Peyer's patch (tissue), 4 donors: Measurements from ENCODE around the gene CNTNAP2. TPM values are rescaled to one million over a fixed set of nuclear protein-coding genes. Genes with fewer than 3 reads are reported as not detected.

ENCODE experiments used
- DNase-seq, 3 donors: peaks; one replicate each; pipeline ENCODE4 v3.0.0-alpha.2; 2017 to 2019
- H3K27ac ChIP-seq, 4 donors: fragments of 200-600 bp; sonication (generic); one replicate each; pipeline ENCODE4 v1.5.1; 2016 to 2019
- H3K27me3 ChIP-seq, 2 donors: fragments of 200-600 bp; sonication (generic); one replicate each; pipeline ENCODE4 v1.5.1; 2019
- H3K36me3 ChIP-seq, 3 donors: fragments of 200-600 bp; sonication (generic); one replicate each; pipeline ENCODE4 v1.5.1; 2016 to 2019
- H3K4me1 ChIP-seq, 4 donors: fragments of 200-600 bp; sonication (generic); one replicate each; pipeline ENCODE4 v1.5.1; 2016 to 2019
- H3K4me3 ChIP-seq, 4 donors: fragments of 200-600 bp; sonication (generic); 1 replicate in 3 of 4; 2 replicates in 1 of 4; pipeline ENCODE4 v1.5.1; 2016 to 2019; ENCODE audit warnings: mild to moderate bottlenecking in 1 of 4
- H3K9me3 ChIP-seq, 4 donors: fragments of 200-600 bp; sonication (generic); one replicate each; pipeline ENCODE4 v1.5.1; 2016 to 2019; ENCODE audit warnings: mild to moderate bottlenecking in 1 of 4
- POLR2A ChIP-seq, 2 donors: fragments of 450-650 bp; IDR thresholded peaks; one replicate each; pipeline ENCODE4 v1.5.1; 2017; ENCODE audit warnings: antibody characterized with exemption in 2 of 2, mild to moderate bottlenecking in 2 of 2, moderate library complexity in 2 of 2
- total RNA-seq, 4 donors: library from RNA; depleted of rRNA; stranded (reverse); fragments of >200 nt; gene quantifications; one replicate each; pipeline ENCODE4 v1.1.0, GENCODE V29; 2016
- TF ChIP-seq, protein P1 (sequence below), 6 experiments: fragments of 450-650 bp in 4 of 6; fragments of 200-600 bp in 2 of 6; sonication (generic) in 1 of 6; IDR thresholded peaks; one replicate each; pipeline ENCODE4 v1.5.1; 2017 to 2019; ENCODE audit warnings: antibody characterized with exemption in 6 of 6, mild to moderate bottlenecking in 3 of 6, moderate library complexity in 1 of 6

CNTNAP2 gene
- total RNA-seq, 4 donors from 2014 or later, result 1.5 to 4.9 (median 3.6) TPM

DNA sequence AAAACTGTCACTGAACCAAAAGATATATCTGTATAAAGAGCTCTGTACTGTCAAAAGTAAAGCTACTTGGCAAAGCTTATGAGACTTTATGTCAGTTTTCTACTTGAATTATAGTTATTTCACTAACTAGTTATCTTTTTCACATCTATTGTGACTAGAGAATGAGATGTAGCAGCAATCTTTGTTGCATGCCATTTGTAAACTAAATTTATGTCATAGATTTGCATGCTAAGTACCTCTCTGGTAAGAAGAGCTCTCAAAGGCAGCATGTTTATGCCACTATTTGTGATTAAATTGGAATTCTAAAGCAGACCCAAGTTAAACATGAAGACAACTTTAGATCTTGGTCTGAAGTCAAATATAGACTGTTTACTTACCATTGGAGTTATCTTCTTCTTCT, 300.6 kb downstream of the CNTNAP2 start:
- Histone ChIP-seq H3K4me1 (no peaks in the 10 kb centered on the region), H3K36me3 (no peaks in the 10 kb centered on the region), H3K9me3 (no peaks in the 10 kb centered on the region), H3K4me3 (no peak overlapping the region), H3K27ac (no peak overlapping the region), H3K27me3 (no peaks in the 10 kb centered on the region)
- TF ChIP-seq, protein P1, sequence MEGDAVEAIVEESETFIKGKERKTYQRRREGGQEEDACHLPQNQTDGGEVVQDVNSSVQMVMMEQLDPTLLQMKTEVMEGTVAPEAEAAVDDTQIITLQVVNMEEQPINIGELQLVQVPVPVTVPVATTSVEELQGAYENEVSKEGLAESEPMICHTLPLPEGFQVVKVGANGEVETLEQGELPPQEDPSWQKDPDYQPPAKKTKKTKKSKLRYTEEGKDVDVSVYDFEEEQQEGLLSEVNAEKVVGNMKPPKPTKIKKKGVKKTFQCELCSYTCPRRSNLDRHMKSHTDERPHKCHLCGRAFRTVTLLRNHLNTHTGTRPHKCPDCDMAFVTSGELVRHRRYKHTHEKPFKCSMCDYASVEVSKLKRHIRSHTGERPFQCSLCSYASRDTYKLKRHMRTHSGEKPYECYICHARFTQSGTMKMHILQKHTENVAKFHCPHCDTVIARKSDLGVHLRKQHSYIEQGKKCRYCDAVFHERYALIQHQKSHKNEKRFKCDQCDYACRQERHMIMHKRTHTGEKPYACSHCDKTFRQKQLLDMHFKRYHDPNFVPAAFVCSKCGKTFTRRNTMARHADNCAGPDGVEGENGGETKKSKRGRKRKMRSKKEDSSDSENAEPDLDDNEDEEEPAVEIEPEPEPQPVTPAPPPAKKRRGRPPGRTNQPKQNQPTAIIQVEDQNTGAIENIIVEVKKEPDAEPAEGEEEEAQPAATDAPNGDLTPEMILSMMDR (IDR thresholded peaks at IDR 0.05), result no peak
- TF ChIP-seq POLR2A (IDR thresholded peaks at IDR 0.05), result no peak
- DNase-seq, result no peak

DNA sequence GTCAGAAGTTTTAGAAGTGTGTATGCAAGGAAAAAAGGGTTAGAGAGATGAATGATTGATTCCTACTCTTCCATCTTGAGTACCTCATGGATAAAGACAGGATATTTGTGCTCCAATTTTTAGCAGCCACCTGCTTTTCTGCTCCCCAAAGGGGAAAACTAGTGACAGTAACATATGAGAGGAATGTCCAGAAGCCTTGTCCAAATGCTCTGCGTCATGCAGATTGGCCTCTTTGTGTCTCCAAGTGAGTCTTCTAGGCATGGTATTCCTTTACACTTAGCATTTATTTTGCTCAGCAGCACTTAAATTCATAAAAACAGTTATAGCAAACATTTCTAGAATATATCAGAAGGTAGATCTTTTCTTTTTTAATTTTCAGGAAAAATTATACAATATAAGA, 306.8 kb downstream of the CNTNAP2 start:
- H3K27ac ChIP-seq, result no peak overlapping the region
- H3K4me1 ChIP-seq, result no peaks in the 10 kb centered on the region
- TF ChIP-seq, protein P1 (IDR thresholded peaks at IDR 0.05), result no peak
- no peak for TF ChIP-seq POLR2A (IDR thresholded peaks at IDR 0.05)

DNA sequence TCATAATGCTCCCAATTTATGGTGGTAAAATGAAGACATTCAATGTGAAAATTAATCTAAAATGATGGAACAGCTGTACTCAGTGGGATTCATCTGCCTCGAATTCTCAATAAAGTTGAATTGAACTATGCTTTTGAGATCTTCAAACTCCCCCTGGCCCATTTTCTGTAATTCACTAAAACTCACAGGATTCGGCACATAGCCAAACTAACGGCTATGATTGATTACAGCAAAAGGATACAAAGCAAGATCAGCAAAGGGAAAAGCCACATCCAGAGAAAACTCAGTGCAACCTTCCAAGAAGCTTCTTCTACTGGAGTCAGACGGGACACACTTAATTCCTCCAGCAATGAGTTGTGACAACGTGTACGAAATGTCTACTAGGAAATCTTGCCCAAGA, 307.5 kb downstream of the CNTNAP2 start:
- H3K27ac ChIP-seq, result no peak overlapping the region
- no peaks in the 10 kb centered on the region for H3K36me3 ChIP-seq
- no peaks in the 10 kb centered on the region for H3K9me3 ChIP-seq
- DNase-seq, result no peak
- TF ChIP-seq POLR2A (IDR thresholded peaks at IDR 0.05), result no peak
- TF ChIP-seq, protein P1 (IDR thresholded peaks at IDR 0.05), result no peak
- H3K27me3 ChIP-seq, result no peaks in the 10 kb centered on the region
- no peak overlapping the region for H3K4me3 ChIP-seq
- no peaks in the 10 kb centered on the region for H3K4me1 ChIP-seq

More for the DNA sequence above, 306.8 kb downstream of the CNTNAP2 start:
- H3K36me3 ChIP-seq, result no peaks in the 10 kb centered on the region
- no peaks in the 10 kb centered on the region for H3K9me3 ChIP-seq
- no peak for DNase-seq
- H3K4me3 ChIP-seq, result no peak overlapping the region
- H3K27me3 ChIP-seq, result no peaks in the 10 kb centered on the region

GRCh38 chr7:146433501-146433900, 316.9 kb downstream of the CNTNAP2 start:
- Histone ChIP-seq H3K9me3 (peaks cover 0 to 5% (median 0%) of the 10 kb centered on the region in 4 donors), H3K36me3 (no peaks in the 10 kb centered on the region), H3K27me3 (no peaks in the 10 kb centered on the region), H3K4me1 (no peaks in the 10 kb centered on the region), H3K4me3 (no peak overlapping the region), H3K27ac (no peak overlapping the region)
- DNase-seq, result no peak
- no peak for TF ChIP-seq POLR2A (IDR thresholded peaks at IDR 0.05)
- TF ChIP-seq, protein P1 (IDR thresholded peaks at IDR 0.05), result no peak

DNA sequence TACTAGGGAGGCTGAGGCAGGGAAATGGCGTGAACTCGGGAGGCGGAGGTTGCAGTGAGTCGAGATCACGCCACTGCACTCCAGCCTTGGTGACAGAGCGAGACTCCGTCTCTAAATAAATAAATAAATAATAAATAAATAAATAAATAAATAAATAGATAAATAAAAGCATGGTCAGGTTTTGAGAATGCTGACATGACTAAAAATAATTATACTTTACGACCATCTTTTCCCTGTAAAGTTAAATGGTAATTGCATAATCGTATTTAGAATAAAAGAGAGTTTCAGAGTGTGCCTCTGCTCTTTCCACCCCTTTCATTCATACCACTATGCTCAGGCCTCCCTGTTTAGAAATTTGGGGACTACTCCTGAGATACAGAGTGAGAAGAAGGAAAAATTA, 326.5 kb downstream of the CNTNAP2 start:
- Histone ChIP-seq H3K9me3 (no peaks in the 10 kb centered on the region), H3K27me3 (no peaks in the 10 kb centered on the region), H3K27ac (no peak overlapping the region), H3K36me3 (no peaks in the 10 kb centered on the region), H3K4me3 (no peak overlapping the region), H3K4me1 (no peaks in the 10 kb centered on the region)
- no peak for TF ChIP-seq POLR2A (IDR thresholded peaks at IDR 0.05)
- TF ChIP-seq, protein P1 (IDR thresholded peaks at IDR 0.05), result no peak
- no peak for DNase-seq

DNA sequence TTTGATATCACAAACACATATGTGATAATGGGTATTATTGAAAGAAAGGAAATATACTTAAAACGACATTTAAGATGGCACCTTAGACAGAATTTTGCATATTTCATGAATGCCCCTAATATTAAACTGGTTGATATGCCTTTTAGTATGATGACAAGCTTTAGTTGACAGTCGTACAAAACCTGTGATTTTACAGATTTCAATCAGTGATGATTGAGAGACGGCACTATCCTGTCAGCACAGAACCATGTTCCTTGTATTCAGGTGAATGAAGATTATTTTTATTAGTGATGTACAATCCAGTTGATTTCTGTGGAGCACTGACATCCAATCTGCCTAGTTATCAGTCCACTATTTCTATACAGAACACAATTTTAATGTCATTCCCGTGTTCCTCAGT, 333.0 kb downstream of the CNTNAP2 start:
- no peak overlapping the region for H3K27ac ChIP-seq
- H3K4me3 ChIP-seq, result no peak overlapping the region
- no peaks in the 10 kb centered on the region for H3K4me1 ChIP-seq
- no peak for DNase-seq
- no peaks in the 10 kb centered on the region for H3K27me3 ChIP-seq
- H3K9me3 ChIP-seq, result no peaks in the 10 kb centered on the region
- H3K36me3 ChIP-seq, result no peaks in the 10 kb centered on the region
- TF ChIP-seq, protein P1 (IDR thresholded peaks at IDR 0.05), result no peak
- TF ChIP-seq POLR2A (IDR thresholded peaks at IDR 0.05), result no peak
